HG03469 (cell line): ENCODE results near the gene WDR37.
"Not testable (repeated sequence)": the region's sequence is repeated elsewhere in the genome, so short reads cannot be mapped to it uniquely, and the experiment has no call there.

Source experiments
- ATAC-seq: cut with Tn5 transposase; IDR thresholded peaks from one replicate; pipeline ENCODE4 v1.9.1; 2021; ENCODE audit warnings: mild to moderate bottlenecking, moderate library complexity, moderate number of reproducible peaks; ENCODE audit not compliant: unreplicated experiment

Gene WDR37

GRCh38 chr10:1040133-1040532, 16.1 kb upstream of the WDR37 start:
- ATAC-seq: no peak

- ATAC-seq: no peak
Measured at GRCh38 chr10:1041514-1041913, 14.7 kb upstream of the WDR37 start.

DNA sequence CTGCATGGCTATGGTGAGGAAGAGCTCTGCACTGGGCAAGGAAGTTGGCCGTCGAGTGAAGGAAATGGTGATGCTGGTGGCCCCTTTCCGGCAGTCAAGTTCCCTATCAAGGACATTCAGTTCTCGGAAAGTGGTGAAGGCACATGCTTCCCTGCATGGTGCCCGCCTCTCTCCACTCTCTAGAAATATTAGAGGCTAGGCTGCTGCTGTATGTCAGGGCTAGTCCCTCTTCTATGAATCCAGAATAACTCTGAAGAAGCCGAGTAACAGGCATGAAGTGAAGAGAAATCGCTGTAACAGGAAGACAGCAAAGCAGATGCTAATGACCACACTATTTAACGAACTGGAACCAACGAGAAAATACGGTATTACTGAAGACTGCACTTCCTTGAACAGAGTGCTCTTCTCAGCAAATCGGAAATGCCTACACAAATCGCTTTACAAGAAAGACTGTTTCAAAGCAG, 12.6 kb upstream of the WDR37 start:
- peak; percentile 51 for ATAC-seq

- ATAC-seq: no peak
Measured at GRCh38 chr10:1044146-1044545, 12.0 kb upstream of the WDR37 start.

- ATAC-seq: no peak
Measured at GRCh38 chr10:1044964-1045363, 11.2 kb upstream of the WDR37 start.

GRCh38 chr10:1045415-1045814, 10.8 kb upstream of the WDR37 start:
- no peak for ATAC-seq

- no peak for ATAC-seq
Measured at GRCh38 chr10:1047937-1048336, 8.2 kb upstream of the WDR37 start.

DNA sequence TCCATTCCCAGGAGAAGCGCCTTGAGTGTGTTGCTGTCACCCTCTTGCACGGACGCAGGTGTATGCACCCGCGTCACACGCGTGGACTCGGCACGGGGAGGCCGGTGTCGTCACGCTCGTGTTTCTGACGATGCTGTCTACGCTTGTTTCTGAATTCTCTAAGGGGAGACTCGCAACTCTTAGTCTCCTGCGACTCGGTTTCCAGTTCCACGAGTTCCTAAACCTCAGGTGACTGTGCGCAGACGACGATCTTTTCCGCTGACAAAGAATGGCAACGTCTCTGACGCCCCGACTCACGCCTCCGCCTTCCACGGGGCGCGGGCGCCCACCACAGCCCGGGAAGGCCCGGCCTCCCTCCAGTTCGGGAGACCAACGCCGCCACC, 7.8 kb upstream of the WDR37 start:
- no peak for ATAC-seq

DNA sequence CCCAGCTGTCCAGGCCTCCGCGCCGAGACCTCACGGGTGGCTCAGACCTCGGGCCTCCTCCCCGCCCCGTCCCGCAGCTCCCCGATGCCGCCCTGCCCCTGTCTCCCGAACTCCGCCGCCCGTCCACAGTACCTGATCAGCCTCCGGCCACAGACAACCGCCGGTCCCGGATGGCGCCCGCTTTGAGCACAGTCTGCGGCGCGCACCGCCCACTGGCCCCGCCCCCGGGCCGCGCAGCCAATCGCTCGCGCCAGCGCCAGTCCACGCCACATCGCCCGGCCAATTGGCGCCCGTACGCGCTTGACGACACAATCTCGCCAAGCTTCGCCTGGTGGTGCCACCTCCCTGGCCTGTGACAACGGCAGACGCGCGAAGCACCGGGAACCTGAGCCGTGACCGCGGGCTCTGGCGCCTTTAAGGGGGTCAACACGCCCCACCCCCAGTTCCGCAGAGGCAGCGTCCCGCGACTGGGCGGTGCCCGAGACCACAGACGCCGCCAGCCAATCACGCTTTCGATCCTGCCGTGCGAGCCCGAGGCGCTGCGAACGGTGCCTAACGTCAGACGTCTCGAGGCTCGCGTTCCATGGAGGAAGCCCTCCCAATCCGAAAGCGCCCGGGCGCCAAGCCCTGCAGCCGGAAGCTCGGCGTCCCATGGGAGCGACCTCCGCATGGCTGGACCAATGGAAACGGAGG, 7.3 kb upstream of the WDR37 start, which contains the start of gene IDI1:
IDI1 (minus strand) TSS at position 388 of the 693 bp plus-strand sequence; CDS start at position 272, 116 bp downstream.
- peak; percentile 70 for ATAC-seq

GRCh38 chr10:1049425-1049958, 6.7 kb upstream of the WDR37 start:
- ATAC-seq: no peak

- no peak for ATAC-seq
Measured at GRCh38 chr10:1050145-1050544, 6.0 kb upstream of the WDR37 start.

DNA sequence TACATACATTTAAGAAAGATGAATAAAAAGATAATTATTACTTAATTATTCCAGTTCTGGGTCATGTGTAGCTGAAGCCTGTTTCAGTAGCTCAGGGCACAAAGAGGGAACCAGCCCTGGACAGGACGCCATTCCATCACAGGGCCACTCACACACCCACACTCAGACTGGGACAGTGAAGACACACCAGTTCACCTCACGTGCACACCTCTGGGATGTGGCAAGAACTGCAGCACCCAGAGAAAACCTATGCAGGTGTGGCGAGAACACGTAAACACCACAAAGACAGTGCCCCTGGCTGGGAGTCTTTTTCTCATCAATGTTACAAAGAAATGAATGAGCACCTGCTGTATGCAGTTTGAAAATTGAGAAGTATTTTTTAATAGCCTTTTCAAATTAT, 5.6 kb upstream of the WDR37 start:
- ATAC-seq: no peak

DNA sequence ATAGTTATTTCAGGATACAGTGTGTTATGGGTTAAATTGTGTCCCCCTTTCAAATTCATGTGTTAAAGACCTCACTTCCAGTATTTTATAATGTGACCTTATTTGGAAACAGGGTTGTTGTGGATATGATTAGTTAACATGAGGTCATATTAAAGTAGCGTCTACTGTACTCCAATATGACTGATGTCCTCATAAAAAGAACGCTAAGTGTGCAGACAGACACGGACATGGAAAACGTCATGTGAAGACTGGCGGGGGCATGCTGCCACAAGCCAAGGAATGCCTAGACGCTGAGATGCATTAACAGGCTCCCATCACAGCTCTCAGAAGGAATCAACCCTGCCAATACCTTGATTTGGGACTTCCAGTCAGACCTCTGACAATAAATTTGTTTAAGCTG, 1.5 kb upstream of the WDR37 start:
- no peak for ATAC-seq

- no peak for ATAC-seq
Measured at GRCh38 chr10:1057106-1057657, 997 bp downstream of the WDR37 start.

- no peak for ATAC-seq
Measured at GRCh38 chr10:1058017-1058416, 1.8 kb downstream of the WDR37 start.

GRCh38 chr10:1059902-1060301, 3.7 kb downstream of the WDR37 start:
- ATAC-seq: no peak

DNA sequence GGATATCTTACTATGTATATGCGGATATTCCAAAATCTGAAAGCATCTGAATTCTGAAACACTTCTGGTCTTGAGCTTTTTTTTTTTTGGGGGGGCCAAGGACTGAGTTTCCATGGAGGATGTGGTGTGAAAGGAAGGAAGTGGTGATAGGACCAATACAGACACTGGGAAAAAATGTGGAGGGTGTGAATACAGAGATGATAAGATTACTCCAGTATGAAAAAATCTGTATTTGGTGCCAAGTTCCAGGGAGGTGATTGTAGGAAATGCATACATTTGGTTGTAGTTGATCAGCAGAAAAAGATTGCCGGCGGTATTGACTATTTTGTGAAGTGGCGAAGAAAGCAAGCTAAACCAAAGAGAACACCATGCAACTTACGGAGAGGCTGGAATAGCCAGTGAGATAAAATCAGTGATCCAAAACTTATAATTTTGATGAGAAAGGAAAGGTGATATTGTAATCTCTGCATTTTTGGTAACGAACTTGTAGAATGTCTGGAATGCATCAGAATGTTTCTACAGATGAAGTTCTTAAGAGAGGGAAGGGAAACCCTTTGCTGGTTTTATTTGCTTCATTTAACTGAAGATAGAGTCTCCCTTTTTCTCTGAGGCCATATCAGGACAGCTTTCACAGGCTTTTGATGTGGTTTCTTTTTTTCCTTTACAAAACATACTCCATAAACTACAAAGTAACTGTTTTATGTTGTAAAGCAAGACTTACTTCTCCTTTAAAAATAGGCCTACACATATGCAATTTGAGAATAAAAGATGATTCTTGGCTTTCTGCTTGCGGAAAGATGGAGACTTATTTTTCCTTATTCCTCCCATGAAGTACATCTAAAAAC, 6.0 kb downstream of the WDR37 start:
- ATAC-seq: no peak

GRCh38 chr10:1063232-1063865, 7.2 kb downstream of the WDR37 start:
- no peak for ATAC-seq

GRCh38 chr10:1064964-1065247, 8.7 kb downstream of the WDR37 start:
- no peak for ATAC-seq

DNA sequence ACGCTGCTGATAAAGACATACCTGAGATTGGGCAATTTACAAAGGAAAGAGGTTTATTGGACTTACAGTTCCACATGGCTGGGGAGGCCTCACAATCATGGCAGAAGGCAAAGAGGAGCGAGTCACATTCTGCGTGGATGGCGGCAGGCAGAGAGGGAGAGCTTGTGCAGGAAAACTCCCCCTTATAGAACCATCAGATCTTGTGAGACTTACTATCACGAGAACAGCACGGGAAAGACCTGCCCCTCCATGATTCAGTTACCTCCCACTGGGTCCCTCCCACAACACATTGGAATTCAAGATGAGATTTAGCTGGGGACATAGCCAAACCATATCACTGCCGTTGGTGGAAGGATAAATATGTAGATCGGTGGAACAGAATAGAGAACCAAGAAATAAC, 10.5 kb downstream of the WDR37 start:
- not testable (repeated sequence) for ATAC-seq
